ENCODE data around the gene C16orf86. TPM values are rescaled to one million over a fixed set of nuclear protein-coding genes. Genes with fewer than 3 reads are reported as not detected.
A peak's percentile ranks its signal among the peaks of the same experiment; 100 is the strongest.

C16orf86 gene
- total RNA-seq, 1 donor from 2014 or later = 1.8 TPM

- no peak overlapping the region for H3K27ac Mint-ChIP-seq (ENCODE audit: unreplicated experiment)
- DNase-seq (ENCODE audit: low spot score) = no peak
- TF ChIP-seq CTCF (IDR thresholded peaks at IDR 0.05; ENCODE audit: unreplicated experiment) = no peak
- peak overlapping the region; percentile 78 for H3K4me3 Mint-ChIP-seq (ENCODE audit: unreplicated experiment)
- no peaks in the 10 kb centered on the region for H3K9me3 Mint-ChIP-seq (ENCODE audit: unreplicated experiment)
- H3K36me3 Mint-ChIP-seq (ENCODE audit: low read depth, unreplicated experiment) = peaks cover 14% of the 10 kb centered on the region
- H3K27me3 Mint-ChIP-seq (ENCODE audit: unreplicated experiment) = peaks cover 29% of the 10 kb centered on the region
- peaks cover 9% of the 10 kb centered on the region for H3K4me1 Mint-ChIP-seq (ENCODE audit: unreplicated experiment)
Measured at GRCh38 chr16:67653789-67654402, 12.7 kb upstream of the C16orf86 start.

- no peak overlapping the region for H3K27ac Mint-ChIP-seq (ENCODE audit: unreplicated experiment)
- DNase-seq (ENCODE audit: low spot score) = no peak
- no peaks in the 10 kb centered on the region for H3K9me3 Mint-ChIP-seq (ENCODE audit: unreplicated experiment)
Measured at GRCh38 chr16:67654403-67654911, 12.2 kb upstream of the C16orf86 start.

GRCh38 chr16:67655363-67655762 is 11.3 kb upstream of the C16orf86 start:
- TF ChIP-seq CTCF (IDR thresholded peaks at IDR 0.05; ENCODE audit: unreplicated experiment) = no peak
- Mint-ChIP-seq H3K4me1 (ENCODE audit: unreplicated experiment) (peaks cover 6% of the 10 kb centered on the region), H3K9me3 (ENCODE audit: unreplicated experiment) (no peaks in the 10 kb centered on the region), H3K27me3 (ENCODE audit: unreplicated experiment) (peaks cover 31% of the 10 kb centered on the region), H3K4me3 (ENCODE audit: unreplicated experiment) (peak overlapping the region; percentile 61), H3K36me3 (ENCODE audit: low read depth, unreplicated experiment) (peaks cover 12% of the 10 kb centered on the region), H3K27ac (ENCODE audit: unreplicated experiment) (peak overlapping the region; percentile 9)
- DNase-seq (ENCODE audit: low spot score) = no peak

More at GRCh38 chr16:67654403-67654911, 12.2 kb upstream of the C16orf86 start:
- H3K4me1 Mint-ChIP-seq (ENCODE audit: unreplicated experiment) = peaks cover 9% of the 10 kb centered on the region
- H3K4me3 Mint-ChIP-seq (ENCODE audit: unreplicated experiment) = no peak overlapping the region
- peaks cover 33% of the 10 kb centered on the region for H3K27me3 Mint-ChIP-seq (ENCODE audit: unreplicated experiment)
- no peak for TF ChIP-seq CTCF (IDR thresholded peaks at IDR 0.05; ENCODE audit: unreplicated experiment)
- peaks cover 14% of the 10 kb centered on the region for H3K36me3 Mint-ChIP-seq (ENCODE audit: low read depth, unreplicated experiment)

- no peak for TF ChIP-seq CTCF (IDR thresholded peaks at IDR 0.05; ENCODE audit: unreplicated experiment)
- no peak for DNase-seq (ENCODE audit: low spot score)
- peaks cover 29% of the 10 kb centered on the region for H3K27me3 Mint-ChIP-seq (ENCODE audit: unreplicated experiment)
- no peak overlapping the region for H3K27ac Mint-ChIP-seq (ENCODE audit: unreplicated experiment)
- no peak overlapping the region for H3K4me3 Mint-ChIP-seq (ENCODE audit: unreplicated experiment)
- H3K36me3 Mint-ChIP-seq (ENCODE audit: low read depth, unreplicated experiment) = peaks cover 6% of the 10 kb centered on the region
- H3K9me3 Mint-ChIP-seq (ENCODE audit: unreplicated experiment) = no peaks in the 10 kb centered on the region
- peaks cover 6% of the 10 kb centered on the region for H3K4me1 Mint-ChIP-seq (ENCODE audit: unreplicated experiment)
Measured at GRCh38 chr16:67656344-67657016, 10.1 kb upstream of the C16orf86 start.

Measured in endothelial cell (in vitro differentiated cells).